Transverse colon (tissue), 3 donors: ENCODE data around the gene PEF1.

ENCODE experiments used
- POLR2A ChIP-seq: fragments of 450-650 bp; IDR thresholded peaks from one replicate; pipeline ENCODE4 v1.6.1; 2016; ENCODE audit warnings: antibody characterized with exemption, mild to moderate bottlenecking, moderate library complexity
- POLR2AphosphoS5 ChIP-seq, 3 donors: sonication (generic); formaldehyde crosslinking; IDR thresholded peaks; one replicate each; pipeline ENCODE4 v1.6.1; 2016; ENCODE audit warnings: antibody characterized with exemption in 3 of 3

- no peak for TF ChIP-seq POLR2AphosphoS5 (IDR thresholded peaks at IDR 0.05)
- TF ChIP-seq POLR2A: no peak
Observed at GRCh38 chr1:31671561-31672201, 27.0 kb upstream of the PEF1 start.
